ENCODE data around the gene HAL.

DNA sequence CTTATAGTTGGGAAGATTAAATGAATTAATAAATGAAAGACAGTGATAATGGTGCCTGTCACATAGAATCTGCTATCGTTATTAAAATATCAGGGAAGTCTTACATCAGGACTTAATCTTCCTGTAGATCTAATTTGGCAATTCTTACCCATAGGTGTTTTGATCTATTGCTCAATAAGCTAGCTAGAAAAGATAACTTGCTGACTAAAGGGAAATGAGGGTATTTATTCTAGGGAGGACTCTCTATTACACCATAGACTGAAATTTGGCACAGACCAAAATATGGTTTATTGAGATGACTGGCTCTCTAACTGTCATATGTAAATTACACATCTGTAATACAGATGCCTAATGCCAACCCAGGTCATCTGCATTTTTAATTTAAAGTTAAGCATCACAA, 11.5 kb downstream of the HAL start:
- TF ChIP-seq, protein P1, sequence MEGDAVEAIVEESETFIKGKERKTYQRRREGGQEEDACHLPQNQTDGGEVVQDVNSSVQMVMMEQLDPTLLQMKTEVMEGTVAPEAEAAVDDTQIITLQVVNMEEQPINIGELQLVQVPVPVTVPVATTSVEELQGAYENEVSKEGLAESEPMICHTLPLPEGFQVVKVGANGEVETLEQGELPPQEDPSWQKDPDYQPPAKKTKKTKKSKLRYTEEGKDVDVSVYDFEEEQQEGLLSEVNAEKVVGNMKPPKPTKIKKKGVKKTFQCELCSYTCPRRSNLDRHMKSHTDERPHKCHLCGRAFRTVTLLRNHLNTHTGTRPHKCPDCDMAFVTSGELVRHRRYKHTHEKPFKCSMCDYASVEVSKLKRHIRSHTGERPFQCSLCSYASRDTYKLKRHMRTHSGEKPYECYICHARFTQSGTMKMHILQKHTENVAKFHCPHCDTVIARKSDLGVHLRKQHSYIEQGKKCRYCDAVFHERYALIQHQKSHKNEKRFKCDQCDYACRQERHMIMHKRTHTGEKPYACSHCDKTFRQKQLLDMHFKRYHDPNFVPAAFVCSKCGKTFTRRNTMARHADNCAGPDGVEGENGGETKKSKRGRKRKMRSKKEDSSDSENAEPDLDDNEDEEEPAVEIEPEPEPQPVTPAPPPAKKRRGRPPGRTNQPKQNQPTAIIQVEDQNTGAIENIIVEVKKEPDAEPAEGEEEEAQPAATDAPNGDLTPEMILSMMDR (IDR thresholded peaks at IDR 0.05; ENCODE audit: low read length) = no peak
- TF ChIP-seq EZH2 (optimal IDR thresholded peaks at IDR 0.05; ENCODE audit: low read depth, low read length) = no peak
